ENCODE results near the gene CCR2. TPM values are rescaled to one million over a fixed set of nuclear protein-coding genes. Genes with fewer than 3 reads are reported as not detected.

Gene CCR2
- not detected in 5 replicates for total RNA-seq (2022; extraction: Qiagen RNA extraction; ENCODE audit: low read depth)

GRCh38 chr3:46353647-46354410, at the start of gene CCR2:
Gene CCR2, plus strand, starts transcription at chr3:46354111. Its CDS starts 3,417 bp downstream, at chr3:46357528.

GRCh38 chr3:46370839-46371518, 17.1 kb downstream of the CCR2 start, which contains the start of gene CCR5:
Gene CCR5, plus strand, starts transcription at chr3:46370946. Its CDS starts 1,957 bp downstream, at chr3:46372903.

GRCh38 chr3:46406788-46407611, 53.1 kb downstream of the CCR2 start, which contains the start of the genes CCR5AS and CCRL2:
Gene CCR5AS, minus strand, starts transcription at chr3:46407066.
Gene CCRL2, plus strand, starts transcription at chr3:46407259. Its CDS starts 821 bp downstream, at chr3:46408080.

Other genes starting within 250 kb of the CCR2 start
- 0.05 TPM in 1 of 5 replicates, not detected in the others for gene CCR1, start 145.8 kb upstream of the CCR2 start, total RNA-seq (2022; extraction: Qiagen RNA extraction; ENCODE audit: low read depth)
- gene CCR3, start 111.7 kb upstream of the CCR2 start, total RNA-seq (2022; extraction: Qiagen RNA extraction; ENCODE audit: low read depth) = not detected in 5 replicates
- gene CCR5, start 16.8 kb downstream of the CCR2 start, total RNA-seq (2022; extraction: Qiagen RNA extraction; ENCODE audit: low read depth) = not detected in 5 replicates
- 0.12 to 0.43 TPM (median 0.23 TPM) in 4 of 5 replicates, not detected in the other for gene CCRL2, start 53.1 kb downstream of the CCR2 start, total RNA-seq (2022; extraction: Qiagen RNA extraction; ENCODE audit: low read depth)
- not detected in 5 replicates for gene LTF, start 110.8 kb downstream of the CCR2 start, total RNA-seq (2022; extraction: Qiagen RNA extraction; ENCODE audit: low read depth)
- gene RTP3, start 143.9 kb downstream of the CCR2 start, total RNA-seq (2022; extraction: Qiagen RNA extraction; ENCODE audit: low read depth) = not detected in 5 replicates
- not detected in 5 replicates for gene LRRC2, start 212.2 kb downstream of the CCR2 start, total RNA-seq (2022; extraction: Qiagen RNA extraction; ENCODE audit: low read depth)